Thyroid gland (tissue), 4 donors: Measurements from ENCODE around the gene ALKBH4. TPM values are rescaled to one million over a fixed set of nuclear protein-coding genes. Genes with fewer than 3 reads are reported as not detected.

ENCODE experiments used
- DNase-seq, 2 donors: peaks; one replicate each; pipeline ENCODE4 v3.0.0-alpha.2; 2019
- H3K27ac ChIP-seq, 3 donors: fragments of 200-600 bp; sonication (generic); 1 replicate in 2 of 3; 2 replicates in 1 of 3; pipeline ENCODE4 v1.5.1; 2016 to 2019; ENCODE audit warnings: mild to moderate bottlenecking in 1 of 3, moderate library complexity in 1 of 3
- H3K27me3 ChIP-seq: fragments of 200-600 bp; sonication (generic); one replicate; pipeline ENCODE4 v1.5.1; 2019
- H3K36me3 ChIP-seq, 2 donors: fragments of 200-600 bp; sonication (generic); one replicate each; pipeline ENCODE4 v1.5.1; 2016 to 2019
- H3K4me1 ChIP-seq, 2 donors: fragments of 200-600 bp; sonication (generic); one replicate each; pipeline ENCODE4 v1.5.1; 2017 to 2019
- H3K4me3 ChIP-seq, 3 donors: fragments of 200-600 bp; sonication (generic); replicated peaks in 1 of 3; 1 replicate in 2 of 3; 2 replicates in 1 of 3; pipeline ENCODE4 v1.5.1; 2016; ENCODE audit warnings: mild to moderate bottlenecking in 1 of 3
- H3K9me3 ChIP-seq: fragments of 200-600 bp; sonication (generic); one replicate; pipeline ENCODE4 v1.5.1; 2017
- CTCF ChIP-seq, 6 experiments: fragments of 200-600 bp in 3 of 6; fragments of 450-650 bp in 3 of 6; sonication (generic) in 3 of 6; IDR thresholded peaks; one replicate each; pipeline ENCODE4 v1.5.1; 2016 to 2019; ENCODE audit warnings: antibody characterized with exemption in 6 of 6, mild to moderate bottlenecking in 2 of 6, inconsistent platforms in 1 of 6, moderate library complexity in 1 of 6
- POLR2A ChIP-seq, 2 donors: fragments of 450-650 bp; IDR thresholded peaks; one replicate each; pipeline ENCODE4 v1.6.1; 2017; ENCODE audit warnings: antibody characterized with exemption in 2 of 2, mild to moderate bottlenecking in 2 of 2, moderate library complexity in 1 of 2
- WGBS, 2 donors: methylation state at CpG; one replicate each; pipeline ENCODE4 v1.1.5; 2017; 5-methylcytosine and 5-hydroxymethylcytosine counted together
- intact Hi-C: fragments of 100-400 bp; cut with DNase I; formaldehyde crosslinking; loops from one replicate; pipeline ENCODE4 v1.15.1; 2023
- total RNA-seq, 4 donors: library from RNA; depleted of rRNA; stranded (reverse); fragments of >200 nt; gene quantifications; one replicate each; pipeline ENCODE4 v1.2.3, GENCODE V29; 2016

The ALKBH4 gene
- total RNA-seq, 4 donors from 2014 or later, result 16.9 to 42.2 (median 28.6) TPM

GRCh38 chr7:102439963-102440795, 24.5 kb downstream of the ALKBH4 start:
- no peak for TF ChIP-seq POLR2A (IDR thresholded peaks at IDR 0.05)
- Histone ChIP-seq H3K27me3 (no peaks in the 10 kb centered on the region), H3K4me1 (peaks cover 0 to 9% of the 10 kb centered on the region in 2 donors), H3K9me3 (no peaks in the 10 kb centered on the region), H3K36me3 (peaks cover 7 to 10% of the 10 kb centered on the region in 2 donors), H3K27ac (no peak overlapping the region), H3K4me3 (no peak overlapping the region)
- peak in 1 of 2 donors; percentile 23 for DNase-seq
- intact Hi-C loops, result no loop called here
- 74 to 83% methylated on average over 15 to 17 of the region's 17 CpGs for WGBS, 2 donors

- H3K4me3 ChIP-seq, result no peak overlapping the region
- H3K27me3 ChIP-seq, result no peaks in the 10 kb centered on the region
- 93 to 94% methylated on average over 10 of the region's 10 CpGs for WGBS, 2 donors
- no peak for DNase-seq
- no peak for TF ChIP-seq POLR2A (IDR thresholded peaks at IDR 0.05)
- TF ChIP-seq CTCF (IDR thresholded peaks at IDR 0.05), result no peak
- H3K4me1 ChIP-seq, result peaks cover 22 to 33% of the 10 kb centered on the region in 2 donors
- H3K36me3 ChIP-seq, result peaks cover 0 to 7% of the 10 kb centered on the region in 2 donors
- intact Hi-C loops, result no loop called here
- no peak overlapping the region for H3K27ac ChIP-seq
- H3K9me3 ChIP-seq, result no peaks in the 10 kb centered on the region
Measured at GRCh38 chr7:102436118-102436517, 28.5 kb downstream of the ALKBH4 start.

- Histone ChIP-seq H3K27ac (peak overlapping the region in 2 of 3 donors; percentile 71 to 95), H3K36me3 (peaks cover 0 to 4% of the 10 kb centered on the region in 2 donors), H3K4me3 (peak overlapping the region in 2 of 3 donors; percentile 60 to 76), H3K9me3 (no peaks in the 10 kb centered on the region), H3K4me1 (peaks cover 32 to 33% of the 10 kb centered on the region in 2 donors), H3K27me3 (no peaks in the 10 kb centered on the region)
- peak; percentile 20 to 39 for DNase-seq
- intact Hi-C loops, result no loop called here
- WGBS, 2 donors, result 26 to 27% methylated on average over 7 to 9 of the region's 9 CpGs
- no peak for TF ChIP-seq CTCF (IDR thresholded peaks at IDR 0.05)
- no peak for TF ChIP-seq POLR2A (IDR thresholded peaks at IDR 0.05)
Measured at GRCh38 chr7:102434039-102434486, 30.6 kb downstream of the ALKBH4 start.

GRCh38 chr7:102433219-102434038, 31.2 kb downstream of the ALKBH4 start, which contains the start of gene ORAI2:
Gene ORAI2, plus strand, starts transcription at chr7:102433575. Its CDS starts 5,382 bp downstream, at chr7:102438957.
- intact Hi-C loops, result no loop called here
- Histone ChIP-seq H3K27ac (peak within 1 kb of the TSS; percentile 95 to 98 (median 97)), H3K27me3 (no peaks in the 10 kb centered on the region), H3K36me3 (no peaks in the 10 kb centered on the region), H3K4me1 (peaks cover 32 to 33% of the 10 kb centered on the region in 2 donors), H3K9me3 (no peaks in the 10 kb centered on the region), H3K4me3 (peak within 1 kb of the TSS; percentile 48 to 76 (median 60))
- peak in 1 of 2 donors; percentile 56 for TF ChIP-seq POLR2A (IDR thresholded peaks at IDR 0.05)
- no peak for TF ChIP-seq CTCF (IDR thresholded peaks at IDR 0.05)
- DNase-seq, result peak; percentile 84 to 86
- 0% methylated on average over 4 to 7 of the region's 90 CpGs for WGBS, 2 donors

DNA sequence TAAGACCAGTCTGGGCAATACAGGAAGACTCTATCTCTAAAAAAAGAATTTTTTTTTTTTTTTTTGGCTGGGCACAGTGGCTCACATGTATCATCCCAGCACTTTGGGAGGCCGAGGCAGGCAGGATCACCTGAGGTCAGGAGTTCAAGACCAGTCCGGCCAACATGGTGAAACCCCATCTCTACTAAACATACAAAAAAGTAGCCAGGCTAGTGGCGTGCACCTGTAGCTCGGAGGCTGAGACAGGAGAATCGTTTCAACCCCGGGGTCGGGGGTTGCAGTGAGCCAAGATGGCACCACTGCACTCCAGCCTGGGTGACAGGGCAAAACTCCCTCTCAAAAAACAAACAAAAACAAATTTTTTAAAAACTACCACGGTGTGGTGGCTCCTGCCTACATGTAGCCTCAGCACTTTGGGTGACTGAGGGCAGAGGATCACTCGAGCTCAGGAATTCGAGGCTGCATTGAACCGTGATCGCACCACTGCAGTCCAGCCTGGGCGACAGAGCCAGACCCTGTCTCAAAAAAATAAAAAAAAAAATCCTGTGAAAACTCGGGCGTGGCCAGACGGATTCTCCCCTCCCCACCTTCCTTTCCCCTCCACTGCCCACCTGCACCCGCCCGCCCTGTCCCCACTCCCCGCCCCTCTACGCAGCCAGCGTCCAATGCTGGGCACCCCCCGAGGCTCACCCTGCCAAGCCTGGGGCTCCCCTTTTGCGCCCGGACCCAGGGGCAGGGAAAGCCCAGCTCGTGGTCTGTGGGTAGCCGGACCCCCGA, 32.0 kb downstream of the ALKBH4 start:
- WGBS, 2 donors, result 28 to 30% methylated on average over 17 of the region's 27 CpGs
- intact Hi-C loops, result no loop called here

More for the DNA sequence above, 32.0 kb downstream of the ALKBH4 start:
- Histone ChIP-seq H3K4me1 (peaks cover 32 to 33% of the 10 kb centered on the region in 2 donors), H3K9me3 (no peaks in the 10 kb centered on the region), H3K4me3 (peak overlapping the region; percentile 39 to 60 (median 48)), H3K36me3 (no peaks in the 10 kb centered on the region), H3K27ac (peak overlapping the region; percentile 95 to 98 (median 97)), H3K27me3 (no peaks in the 10 kb centered on the region)
- DNase-seq, result peak; percentile 81 to 82
- TF ChIP-seq POLR2A (IDR thresholded peaks at IDR 0.05) (peak in 1 of 2 donors; percentile 35), CTCF (IDR thresholded peaks at IDR 0.05) (no peak)
